KOPT-K1 (cell line): ENCODE data around the gene SLC29A1.

Experiments
- H3K27ac ChIP-seq: fragments of 200-600 bp; sonication (generic); 2 replicates; pipeline ENCODE4 v1.5.1; 2016; ENCODE audit warnings: antibody characterized with exemption, mild to moderate bottlenecking, low read depth, low read length; ENCODE audit not compliant: poor library complexity, severe bottlenecking
- H3K36me3 ChIP-seq: fragments of 200-600 bp; sonication (generic); 2 replicates; pipeline ENCODE4 v1.5.1; 2017; ENCODE audit warnings: antibody characterized with exemption, mild to moderate bottlenecking, low read length, moderate library complexity; ENCODE audit not compliant: insufficient read depth
- H3K9me3 ChIP-seq: fragments of 200-600 bp; sonication (generic); 2 replicates; pipeline ENCODE4 v1.5.1; 2017; ENCODE audit warnings: antibody characterized with exemption, low read length, mild to moderate bottlenecking; ENCODE audit not compliant: insufficient read depth, poor library complexity, severe bottlenecking

Gene SLC29A1

GRCh38 chr6:44250067-44250717 lies 26.8 kb downstream of the SLC29A1 start:
- no peaks in the 10 kb centered on the region for H3K9me3 ChIP-seq
- peaks cover 79% of the 10 kb centered on the region for H3K36me3 ChIP-seq
- H3K27ac ChIP-seq, result no peak overlapping the region

GRCh38 chr6:44250718-44251123 lies 27.3 kb downstream of the SLC29A1 start:
- no peak overlapping the region for H3K27ac ChIP-seq

DNA sequence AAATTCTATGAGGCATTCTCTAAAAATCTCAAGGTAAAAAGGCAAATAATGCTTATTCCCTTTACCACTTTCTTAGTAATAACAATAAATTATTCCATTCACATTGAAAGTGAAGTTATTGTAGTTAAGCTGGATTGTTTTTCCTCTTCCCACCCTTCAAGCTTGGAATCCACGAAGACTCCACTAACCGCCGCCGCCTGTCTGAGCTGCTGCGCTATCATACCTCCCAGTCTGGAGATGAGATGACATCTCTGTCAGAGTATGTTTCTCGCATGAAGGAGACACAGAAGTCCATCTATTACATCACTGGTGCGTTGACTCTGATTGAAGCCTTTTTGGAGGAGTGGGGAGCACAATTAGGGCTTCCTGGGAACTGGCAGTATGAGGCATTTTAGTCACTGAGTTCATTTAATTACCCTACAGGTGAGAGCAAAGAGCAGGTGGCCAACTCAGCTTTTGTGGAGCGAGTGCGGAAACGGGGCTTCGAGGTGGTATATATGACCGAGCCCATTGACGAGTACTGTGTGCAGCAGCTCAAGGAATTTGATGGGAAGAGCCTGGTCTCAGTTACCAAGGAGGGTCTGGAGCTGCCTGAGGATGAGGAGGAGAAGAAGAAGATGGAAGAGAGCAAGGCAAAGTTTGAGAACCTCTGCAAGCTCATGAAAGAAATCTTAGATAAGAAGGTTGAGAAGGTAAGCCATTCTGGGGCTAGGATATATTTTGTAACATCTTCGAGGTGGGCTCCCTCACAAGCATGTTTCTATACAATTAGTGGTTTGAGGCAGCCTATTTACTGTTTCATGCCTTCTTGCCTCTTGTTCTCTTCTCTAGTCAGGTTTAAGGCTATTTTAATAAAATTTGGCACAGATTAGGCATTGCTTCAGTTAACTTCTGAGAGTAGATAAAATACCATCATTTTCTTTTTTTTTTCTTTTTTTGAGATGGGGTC lies 28.5 kb downstream of the SLC29A1 start:
- no peaks in the 10 kb centered on the region for H3K9me3 ChIP-seq
- no peak overlapping the region for H3K27ac ChIP-seq
- H3K36me3 ChIP-seq, result peaks cover 85% of the 10 kb centered on the region

More at GRCh38 chr6:44250718-44251123, 27.3 kb downstream of the SLC29A1 start:
- peaks cover 84% of the 10 kb centered on the region for H3K36me3 ChIP-seq
- no peaks in the 10 kb centered on the region for H3K9me3 ChIP-seq

DNA sequence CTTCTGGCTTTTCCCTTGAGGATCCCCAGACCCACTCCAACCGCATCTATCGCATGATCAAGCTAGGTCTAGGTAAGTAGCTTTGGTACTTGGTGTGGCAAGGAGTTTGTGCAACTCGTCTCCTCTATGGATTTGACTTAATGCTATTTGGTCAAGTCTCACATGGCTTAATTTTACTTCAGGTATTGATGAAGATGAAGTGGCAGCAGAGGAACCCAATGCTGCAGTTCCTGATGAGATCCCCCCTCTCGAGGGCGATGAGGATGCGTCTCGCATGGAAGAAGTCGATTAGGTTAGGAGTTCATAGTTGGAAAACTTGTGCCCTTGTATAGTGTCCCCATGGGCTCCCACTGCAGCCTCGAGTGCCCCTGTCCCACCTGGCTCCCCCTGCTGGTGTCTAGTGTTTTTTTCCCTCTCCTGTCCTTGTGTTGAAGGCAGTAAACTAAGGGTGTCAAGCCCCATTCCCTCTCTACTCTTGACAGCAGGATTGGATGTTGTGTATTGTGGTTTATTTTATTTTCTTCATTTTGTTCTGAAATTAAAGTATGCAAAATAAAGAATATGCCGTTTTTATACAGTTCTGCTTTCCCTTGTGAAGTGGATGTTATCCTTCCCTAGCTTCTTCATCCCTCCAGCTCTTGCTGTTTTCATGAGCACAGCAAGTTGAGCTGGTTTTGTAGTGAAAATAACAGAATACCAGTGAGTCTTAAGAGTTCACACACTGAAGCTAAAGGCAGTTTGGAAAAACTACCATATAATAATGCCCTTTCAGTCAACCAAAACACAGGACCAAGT lies 30.1 kb downstream of the SLC29A1 start:
- Histone ChIP-seq H3K27ac (no peak overlapping the region), H3K36me3 (peaks cover 74% of the 10 kb centered on the region), H3K9me3 (no peaks in the 10 kb centered on the region)

GRCh38 chr6:44254191-44255104 lies 31.1 kb downstream of the SLC29A1 start:
- Histone ChIP-seq H3K36me3 (peaks cover 72% of the 10 kb centered on the region), H3K27ac (no peak overlapping the region), H3K9me3 (no peaks in the 10 kb centered on the region)

GRCh38 chr6:44255105-44255808 lies 31.9 kb downstream of the SLC29A1 start:
- Histone ChIP-seq H3K9me3 (no peaks in the 10 kb centered on the region), H3K27ac (peak overlapping the region; percentile 75), H3K36me3 (peaks cover 72% of the 10 kb centered on the region)

- Histone ChIP-seq H3K27ac (peak overlapping the region; percentile 75), H3K9me3 (no peaks in the 10 kb centered on the region), H3K36me3 (peaks cover 71% of the 10 kb centered on the region)
Measured at GRCh38 chr6:44255871-44256774, 32.7 kb downstream of the SLC29A1 start.

GRCh38 chr6:44256775-44257024 lies 33.3 kb downstream of the SLC29A1 start:
- H3K27ac ChIP-seq, result peak overlapping the region; percentile 75
- H3K9me3 ChIP-seq, result no peaks in the 10 kb centered on the region
- H3K36me3 ChIP-seq, result peaks cover 70% of the 10 kb centered on the region

GRCh38 chr6:44257025-44257752 lies 33.8 kb downstream of the SLC29A1 start, which contains the start of gene SLC35B2:
Gene SLC35B2, minus strand, starts transcription at chr6:44257528. Its CDS starts 118 bp downstream, at chr6:44257410.
- Histone ChIP-seq H3K36me3 (peaks cover 69% of the 10 kb centered on the region), H3K27ac (peak within 1 kb of the TSS; percentile 75), H3K9me3 (no peaks in the 10 kb centered on the region)

- Histone ChIP-seq H3K36me3 (peaks cover 67% of the 10 kb centered on the region), H3K9me3 (no peaks in the 10 kb centered on the region), H3K27ac (peak overlapping the region; percentile 75)
Measured at GRCh38 chr6:44257753-44258324, 34.4 kb downstream of the SLC29A1 start.

DNA sequence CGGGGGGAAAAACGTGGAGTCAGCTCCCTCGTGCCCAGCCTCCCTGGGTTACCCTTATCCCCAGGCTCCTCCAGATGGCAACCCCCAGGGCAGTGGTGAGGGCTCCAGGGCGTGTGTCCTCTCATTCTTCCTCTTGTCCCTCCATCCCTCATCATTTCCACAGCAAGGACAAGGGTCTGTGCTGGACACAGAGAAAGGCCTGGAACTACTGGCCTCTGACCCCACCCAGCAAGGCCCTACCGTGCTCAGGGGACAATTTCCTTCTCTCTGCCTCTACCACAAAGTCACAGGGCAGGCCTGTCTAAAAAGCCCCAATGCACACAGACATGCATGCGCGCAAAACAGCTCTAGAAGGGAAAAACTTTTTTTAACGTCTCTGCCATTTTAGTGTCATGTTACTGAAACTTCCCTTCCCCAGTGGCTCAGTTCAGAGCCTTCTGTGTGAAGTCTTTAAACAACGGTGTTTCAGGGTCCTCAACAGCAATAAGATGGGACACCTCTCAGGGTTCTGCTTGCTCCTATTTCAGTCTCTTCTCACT lies 35.0 kb downstream of the SLC29A1 start:
- Histone ChIP-seq H3K9me3 (no peaks in the 10 kb centered on the region), H3K27ac (no peak overlapping the region), H3K36me3 (peaks cover 64% of the 10 kb centered on the region)

DNA sequence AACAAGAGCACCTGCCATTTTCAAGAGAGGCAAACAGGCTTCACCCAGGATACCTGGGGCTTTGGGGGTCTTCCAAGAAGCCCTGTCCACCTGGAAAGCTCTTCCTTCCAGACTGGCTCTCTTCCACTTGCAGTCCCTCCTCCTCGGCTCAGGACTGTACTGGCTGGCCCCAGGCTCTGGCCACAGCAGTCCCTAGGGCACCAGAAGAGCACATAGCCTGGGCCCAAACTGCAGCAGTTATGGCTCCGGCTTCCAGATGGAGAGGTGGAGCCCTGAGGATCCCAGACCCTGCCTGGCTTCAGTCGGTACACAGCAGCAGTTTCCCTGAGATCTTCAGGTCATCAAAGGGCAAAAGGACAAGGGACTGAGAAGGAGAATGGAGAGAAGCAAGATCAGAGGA lies 35.5 kb downstream of the SLC29A1 start:
- H3K9me3 ChIP-seq, result no peaks in the 10 kb centered on the region
- peaks cover 59% of the 10 kb centered on the region for H3K36me3 ChIP-seq
- no peak overlapping the region for H3K27ac ChIP-seq
